ENCODE data around the gene IFIT2. TPM values are rescaled to one million over a fixed set of nuclear protein-coding genes. Genes with fewer than 3 reads are reported as not detected.

Gene IFIT2
- total RNA-seq, 1 experiment from 2014 or later: 0.58 TPM

GRCh38 chr10:89297791-89298190, 4.1 kb upstream of the IFIT2 start:
- Mint-ChIP-seq H3K36me3 (ENCODE audit: insufficient read depth, unreplicated experiment) (no peaks in the 10 kb centered on the region), H3K27me3 (ENCODE audit: insufficient read depth, unreplicated experiment) (no peaks in the 10 kb centered on the region), H3K9me3 (ENCODE audit: unreplicated experiment) (no peaks in the 10 kb centered on the region), H3K4me3 (ENCODE audit: unreplicated experiment) (no peak overlapping the region), H3K27ac (ENCODE audit: low read depth, unreplicated experiment) (no peak overlapping the region), H3K4me1 (ENCODE audit: insufficient read depth, unreplicated experiment) (peaks cover 24% of the 10 kb centered on the region)
- intact Hi-C loops (cut with micrococcal nuclease): no loop called here
- no TSS peak for BruUV-seq (replicated peaks)
- CTCF ChIA-PET: no interaction called here
- no peak for TF ChIP-seq CTCF (IDR thresholded peaks at IDR 0.05; ENCODE audit: unreplicated experiment)
- POLR2A ChIA-PET: no interaction called here
- no peak for DNase-seq (ENCODE audit: unreplicated experiment)

- Mint-ChIP-seq H3K27me3 (ENCODE audit: insufficient read depth, unreplicated experiment) (no peaks in the 10 kb centered on the region), H3K4me1 (ENCODE audit: insufficient read depth, unreplicated experiment) (peaks cover 31% of the 10 kb centered on the region), H3K4me3 (ENCODE audit: unreplicated experiment) (no peak overlapping the region), H3K27ac (ENCODE audit: low read depth, unreplicated experiment) (no peak overlapping the region), H3K9me3 (ENCODE audit: unreplicated experiment) (no peaks in the 10 kb centered on the region), H3K36me3 (ENCODE audit: insufficient read depth, unreplicated experiment) (no peaks in the 10 kb centered on the region)
- DNase-seq (ENCODE audit: unreplicated experiment): no peak
- POLR2A ChIA-PET: interaction anchor here (1.0 to 4.9 kb wide), 3 partner anchors 22 to 48 kb away, joined by 3 to 66 read pairs (median 4); no protein-coding TSS in a partner anchor
- no peak for TF ChIP-seq CTCF (IDR thresholded peaks at IDR 0.05; ENCODE audit: unreplicated experiment)
- BruUV-seq (replicated peaks): no TSS peak
- CTCF ChIA-PET: interaction anchor here (0.6 to 1.5 kb wide), 5 partner anchors 33 to 631 kb away, joined by 3 to 5 read pairs (median 4); no protein-coding TSS in a partner anchor
- intact Hi-C loops (cut with micrococcal nuclease): no loop called here
Measured at GRCh38 chr10:89299031-89299430, 2.8 kb upstream of the IFIT2 start.

DNA sequence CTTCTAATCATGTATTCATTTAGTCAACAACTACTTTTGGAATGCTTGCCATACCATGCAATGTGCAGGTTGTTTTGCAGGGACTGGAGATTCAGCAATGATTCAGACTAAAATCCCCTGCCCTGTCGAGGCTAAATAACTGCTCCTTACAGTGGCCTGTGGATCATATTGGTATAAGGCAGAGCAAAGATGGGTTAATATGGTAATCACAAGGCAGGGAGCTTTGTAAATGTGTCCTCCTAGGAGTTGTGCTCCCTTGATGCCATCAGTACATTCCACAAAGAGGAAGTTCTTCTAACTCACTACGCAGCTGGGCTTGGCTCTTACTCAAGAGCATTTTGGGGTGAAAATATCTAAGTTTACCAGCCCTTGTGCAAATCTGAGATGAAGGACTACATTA, 614 bp upstream of the IFIT2 start:
- CTCF ChIA-PET: interaction anchor here (0.6 to 2.3 kb wide), 4 partner anchors 23 to 309 kb away, joined by 3 to 12 read pairs (median 5); no protein-coding TSS in a partner anchor
- intact Hi-C loops (cut with micrococcal nuclease): no loop called here
- no peaks in the 10 kb centered on the region for H3K27me3 Mint-ChIP-seq (ENCODE audit: insufficient read depth, unreplicated experiment)

DNA sequence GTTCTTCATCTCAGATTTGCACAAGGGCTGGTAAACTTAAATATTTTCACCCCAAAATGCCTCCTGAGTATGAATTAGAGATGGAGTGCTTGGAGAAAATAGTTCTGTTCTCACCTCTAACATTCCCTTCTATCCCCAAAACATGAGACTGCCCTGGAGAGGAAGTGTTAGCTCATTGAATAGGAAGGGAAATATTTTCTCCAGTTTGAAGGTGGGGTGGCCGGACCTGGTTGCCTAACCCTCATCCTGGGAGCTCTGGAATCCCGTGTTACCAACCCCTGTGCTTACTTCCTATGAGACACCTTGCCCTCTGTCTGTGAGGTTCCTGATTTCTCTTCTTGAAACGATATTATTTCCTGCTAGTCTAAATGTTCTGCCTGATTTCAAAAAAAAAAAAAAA, 779 bp downstream of the IFIT2 start:
- peak overlapping the region; percentile 90 for H3K27ac Mint-ChIP-seq (ENCODE audit: low read depth, unreplicated experiment)
- H3K9me3 Mint-ChIP-seq (ENCODE audit: unreplicated experiment): no peaks in the 10 kb centered on the region
- ChIA-PET CTCF (interaction anchor here (2.3 kb wide), 1 partner anchor 66 kb away, joined by 12 read pairs; no protein-coding TSS in a partner anchor), POLR2A (interaction anchor here (0.6 to 4.9 kb wide), 22 partner anchors 9 to 113 kb away, joined by 3 to 66 read pairs (median 5); partner anchors contain the start of genes IFIT1, IFIT3 and IFIT5)
- BruUV-seq (replicated peaks): no TSS peak
- H3K4me3 Mint-ChIP-seq (ENCODE audit: unreplicated experiment): peak overlapping the region; percentile 73
- no peaks in the 10 kb centered on the region for H3K27me3 Mint-ChIP-seq (ENCODE audit: insufficient read depth, unreplicated experiment)
- peak; percentile 44 for DNase-seq (ENCODE audit: unreplicated experiment)
- H3K4me1 Mint-ChIP-seq (ENCODE audit: insufficient read depth, unreplicated experiment): peaks cover 15% of the 10 kb centered on the region
- H3K36me3 Mint-ChIP-seq (ENCODE audit: insufficient read depth, unreplicated experiment): peaks cover 5% of the 10 kb centered on the region
- no peak for TF ChIP-seq CTCF (IDR thresholded peaks at IDR 0.05; ENCODE audit: unreplicated experiment)
- intact Hi-C loops (cut with micrococcal nuclease): loop anchor here (2.0 kb wide), 2 partner anchors 50 to 66 kb away; no protein-coding TSS in a partner anchor

More for the DNA sequence above, 614 bp upstream of the IFIT2 start:
- Mint-ChIP-seq H3K4me3 (ENCODE audit: unreplicated experiment) (peak overlapping the region; percentile 73), H3K4me1 (ENCODE audit: insufficient read depth, unreplicated experiment) (peaks cover 22% of the 10 kb centered on the region), H3K9me3 (ENCODE audit: unreplicated experiment) (no peaks in the 10 kb centered on the region), H3K36me3 (ENCODE audit: insufficient read depth, unreplicated experiment) (peaks cover 4% of the 10 kb centered on the region), H3K27ac (ENCODE audit: low read depth, unreplicated experiment) (peak overlapping the region; percentile 90)
- no TSS peak for BruUV-seq (replicated peaks)
- TF ChIP-seq CTCF (IDR thresholded peaks at IDR 0.05; ENCODE audit: unreplicated experiment): no peak
- peak; percentile 16 for DNase-seq (ENCODE audit: unreplicated experiment)
- POLR2A ChIA-PET: interaction anchor here (0.6 to 4.9 kb wide), 18 partner anchors 12 to 284 kb away, joined by 3 to 66 read pairs (median 6); partner anchors contain the start of genes IFIT1, IFIT3, IFIT5 and LIPA

All from MCF 10A (cell line).